HG02798 (cell line): ENCODE data around the gene KCNQ5.
A peak's percentile ranks its signal among the peaks of the same experiment; 100 is the strongest.
"Not testable (repeated sequence)": the region's sequence is repeated elsewhere in the genome, so short reads cannot be mapped to it uniquely, and the experiment has no call there.

Source experiments
- ATAC-seq: cut with Tn5 transposase; IDR thresholded peaks from one replicate; pipeline ENCODE4 v1.9.1; 2021; ENCODE audit warnings: mild to moderate bottlenecking; ENCODE audit not compliant: unreplicated experiment, poor library complexity

KCNQ5 gene

DNA sequence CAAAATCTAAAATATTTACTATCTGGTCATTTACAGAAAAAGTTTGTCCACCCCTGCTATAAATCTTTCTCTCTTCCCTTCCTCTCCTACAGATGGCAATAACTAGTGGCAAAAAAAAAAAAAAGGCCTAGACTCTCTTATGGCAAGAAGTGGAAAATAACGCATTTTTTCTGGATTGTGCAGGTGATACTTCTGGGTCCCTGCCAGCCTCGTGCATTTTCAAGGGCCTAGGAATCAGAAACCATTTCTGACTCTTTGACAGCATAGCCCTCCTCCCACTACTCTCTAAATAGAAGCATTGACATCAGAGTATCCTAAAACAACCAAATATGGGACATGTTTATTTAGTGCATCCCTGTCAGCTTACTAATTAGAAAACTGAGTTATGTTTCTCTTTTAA is 352.4 kb downstream of the KCNQ5 start:
- ATAC-seq: no peak

DNA sequence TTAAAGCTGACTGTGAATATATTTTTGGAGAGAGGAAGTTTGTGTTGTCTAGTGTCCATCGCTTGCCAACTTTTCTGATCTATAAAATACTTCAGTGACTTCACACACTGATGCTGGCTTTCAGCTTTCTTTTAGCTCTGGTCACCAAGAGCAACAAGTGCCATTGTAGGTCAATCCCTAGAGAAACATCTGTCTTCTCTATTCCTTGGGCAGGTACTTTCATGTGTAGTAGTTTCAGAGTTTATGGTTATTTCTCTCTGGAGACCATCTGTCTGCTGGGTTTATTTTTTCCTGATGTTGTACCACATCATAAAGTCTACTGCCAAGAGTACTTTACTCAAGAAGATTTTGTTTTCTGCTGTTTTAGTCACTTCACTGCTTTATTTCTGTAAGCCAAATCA is 353.5 kb downstream of the KCNQ5 start:
- ATAC-seq: peak; percentile 42

DNA sequence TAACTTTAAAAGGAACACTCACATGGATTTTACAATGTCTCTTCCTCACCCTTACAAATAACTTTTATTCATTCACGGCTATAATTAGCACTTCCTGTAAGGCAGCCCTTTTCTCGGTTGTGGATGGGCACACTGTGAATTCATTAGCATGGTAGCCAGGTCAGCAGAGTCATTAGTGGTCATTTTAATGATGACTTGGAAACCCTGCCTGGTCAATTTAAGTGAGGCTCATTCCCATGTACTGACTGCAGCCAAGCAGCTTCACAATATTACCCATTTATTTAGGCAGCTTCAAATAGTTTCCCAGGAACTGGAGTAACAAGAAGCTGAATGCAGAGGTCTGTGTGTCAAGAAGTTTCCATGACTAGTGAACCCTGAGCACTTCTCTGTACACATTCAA is 354.6 kb downstream of the KCNQ5 start:
- ATAC-seq: no peak

DNA sequence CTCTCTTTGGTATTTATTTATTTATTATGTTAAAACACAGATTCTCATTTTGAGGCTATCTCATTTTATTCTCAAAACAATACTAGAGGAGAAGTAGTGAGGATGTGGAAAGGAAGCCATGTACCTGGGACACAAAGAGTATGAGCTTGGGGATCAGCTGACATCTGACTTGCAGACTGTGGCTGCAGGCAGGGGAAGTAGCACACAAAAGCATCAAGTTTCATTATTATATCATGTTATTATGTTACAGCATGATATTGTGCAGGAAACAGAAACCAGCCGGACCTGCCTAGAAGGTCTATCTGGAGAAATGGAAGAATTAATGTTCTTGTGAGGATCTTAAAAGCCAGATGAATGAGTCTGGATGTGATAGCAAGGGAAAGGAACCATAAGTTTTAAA is 355.2 kb downstream of the KCNQ5 start:
- ATAC-seq: no peak

DNA sequence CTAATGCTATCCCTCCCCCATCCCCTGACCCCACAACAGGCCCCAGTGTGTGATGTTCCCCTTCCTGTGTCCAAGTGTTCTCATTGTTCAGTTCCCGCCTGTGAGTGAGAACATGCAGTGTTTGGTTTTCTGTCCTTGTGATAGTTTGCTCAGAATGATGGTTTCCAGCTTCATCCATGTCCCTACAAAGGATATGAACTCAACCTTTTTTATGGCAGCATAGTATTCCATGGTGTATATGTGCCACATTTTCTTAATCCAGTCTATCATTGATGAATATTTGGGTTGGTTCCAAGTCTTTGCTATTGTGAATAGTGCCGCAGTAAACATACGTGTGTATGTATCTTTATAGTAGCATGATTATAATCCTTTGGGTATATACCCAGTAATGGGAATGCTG is 356.9 kb downstream of the KCNQ5 start:
- ATAC-seq: not testable (repeated sequence)

DNA sequence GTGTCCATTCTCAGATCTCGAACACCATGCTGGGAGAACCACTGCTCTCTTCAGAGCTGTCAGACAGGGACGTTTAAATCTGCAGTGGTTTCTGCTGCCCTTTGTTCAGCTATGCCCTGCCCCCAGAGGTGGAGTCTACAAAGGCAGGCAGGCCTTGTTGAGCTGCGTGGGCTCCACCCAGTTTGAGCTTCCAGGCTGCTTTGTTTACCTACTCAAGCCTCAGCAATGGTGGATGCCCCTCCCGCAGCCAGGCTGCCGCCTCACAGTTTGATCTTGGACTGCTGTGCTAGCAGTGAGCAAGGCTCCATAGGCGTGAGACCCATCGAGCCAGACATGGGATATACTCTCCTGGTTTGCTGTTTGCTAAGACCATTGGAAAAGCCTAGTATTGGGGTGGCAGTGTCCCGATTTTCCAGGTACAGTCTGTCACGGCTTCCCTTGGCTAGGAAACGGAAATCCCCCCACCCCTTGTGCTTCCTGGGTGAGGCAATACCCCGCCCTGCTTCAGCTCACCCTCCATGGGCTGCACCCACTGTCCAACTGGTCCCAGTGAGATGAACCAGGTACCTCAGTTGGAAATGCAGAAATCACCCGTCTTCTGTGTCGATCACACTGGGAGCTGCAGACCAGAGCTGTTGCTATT is 362.4 kb downstream of the KCNQ5 start:
- not testable (repeated sequence) for ATAC-seq

DNA sequence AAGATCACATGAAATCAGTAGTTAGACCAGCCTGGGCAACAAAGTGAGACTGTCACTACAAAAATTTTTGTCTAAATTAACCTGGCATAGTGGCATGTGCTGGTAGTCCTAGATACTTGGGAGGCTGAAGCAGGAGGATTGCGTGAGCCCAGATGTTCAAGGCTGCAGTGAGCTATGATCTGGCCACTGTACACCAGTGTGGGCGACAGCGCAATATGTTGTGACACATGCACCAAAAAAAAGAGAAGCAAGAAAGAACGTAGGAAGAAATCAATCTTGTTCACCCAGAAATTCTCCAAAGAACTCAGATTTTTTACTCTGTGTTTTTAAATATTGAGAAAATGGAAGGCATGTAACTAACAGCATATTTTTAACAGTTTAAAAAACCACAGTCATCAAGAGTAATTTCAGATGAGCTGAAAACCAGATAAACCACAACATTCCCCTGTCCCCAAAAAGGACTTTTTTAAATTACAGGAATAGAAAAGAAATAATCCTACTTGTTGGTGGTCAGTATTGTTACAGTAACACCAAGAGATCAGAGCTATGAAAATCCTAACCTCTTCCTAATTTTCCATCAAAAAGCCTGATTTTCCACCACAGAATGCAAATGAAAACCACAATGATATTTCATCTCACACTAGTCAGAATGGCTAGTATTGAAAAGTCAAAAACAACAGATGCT is 363.3 kb downstream of the KCNQ5 start:
- ATAC-seq: no peak

DNA sequence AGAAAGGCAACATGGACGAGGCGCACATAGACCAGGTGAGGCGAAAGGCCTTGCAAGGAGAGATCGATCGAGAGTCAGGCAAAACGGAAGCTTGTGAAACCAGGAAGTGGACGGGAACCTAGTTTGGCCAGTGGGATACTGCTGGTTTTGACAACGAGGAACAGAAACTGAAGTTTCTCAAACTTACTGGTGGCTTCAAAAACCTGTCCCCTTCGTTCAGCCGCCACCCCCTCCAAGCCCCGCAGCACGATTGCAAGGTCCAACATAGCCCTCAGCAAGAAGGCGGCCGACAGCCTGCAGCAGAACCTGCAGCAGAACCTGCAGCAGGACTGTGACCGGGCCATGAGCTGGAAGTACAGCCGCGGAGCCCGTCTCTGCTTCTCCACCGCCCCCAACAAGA is 365.4 kb downstream of the KCNQ5 start:
- ATAC-seq: no peak

DNA sequence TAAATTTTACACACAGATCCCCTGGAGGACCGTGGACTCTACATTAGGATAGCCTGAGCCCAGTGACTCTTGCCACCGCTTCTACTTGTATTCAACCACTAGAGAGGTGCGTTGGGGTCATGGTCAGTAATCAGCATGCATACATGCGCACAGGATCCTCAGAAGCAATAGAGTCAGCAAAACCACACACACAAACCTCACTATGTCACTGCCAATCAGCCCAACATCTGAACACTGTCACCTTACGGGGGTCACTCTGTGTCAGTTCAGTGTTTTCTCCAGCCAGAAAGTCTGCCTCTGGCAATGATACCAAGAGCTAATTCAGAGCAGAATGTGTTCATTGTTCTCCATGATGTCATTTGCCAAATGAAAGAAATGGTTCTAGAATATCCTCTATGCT is 378.1 kb downstream of the KCNQ5 start:
- no peak for ATAC-seq

DNA sequence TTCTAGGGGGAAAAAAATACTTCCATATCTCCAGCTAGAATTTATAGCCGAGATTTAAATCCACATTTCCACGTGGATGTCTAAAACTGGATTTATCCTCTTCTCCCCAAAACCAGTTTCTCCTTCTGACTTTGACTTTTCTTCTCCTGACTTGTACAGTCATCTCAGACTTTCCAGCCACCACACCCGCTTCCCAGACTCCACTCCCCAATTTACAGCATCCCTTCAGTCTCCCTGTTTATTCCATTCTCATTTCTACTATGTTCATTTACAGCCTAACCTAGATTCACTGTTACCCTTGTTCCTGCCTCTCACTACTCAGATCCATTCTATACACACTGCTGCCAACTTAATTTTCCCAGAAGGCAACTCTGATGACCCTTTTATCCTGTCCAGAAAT is 378.6 kb downstream of the KCNQ5 start:
- ATAC-seq: no peak

DNA sequence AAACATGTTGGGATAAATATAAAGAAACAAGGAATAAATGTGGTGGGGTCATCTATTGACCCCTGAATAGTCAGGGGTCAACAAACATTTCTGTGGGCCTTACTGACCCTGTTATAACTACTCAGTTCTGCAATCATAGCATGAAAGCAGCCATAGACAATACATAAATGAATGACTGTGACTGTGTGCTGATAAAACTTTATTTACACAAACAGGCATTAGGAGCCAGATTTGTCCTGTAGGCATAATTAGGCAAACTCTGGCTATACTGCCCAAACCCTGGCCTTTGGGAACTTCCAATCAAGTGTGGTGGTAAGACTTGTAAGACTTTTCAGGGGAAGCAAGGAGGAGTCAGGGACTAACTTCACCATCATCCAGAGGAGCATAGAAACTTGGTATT is 380.7 kb downstream of the KCNQ5 start:
- ATAC-seq: no peak

DNA sequence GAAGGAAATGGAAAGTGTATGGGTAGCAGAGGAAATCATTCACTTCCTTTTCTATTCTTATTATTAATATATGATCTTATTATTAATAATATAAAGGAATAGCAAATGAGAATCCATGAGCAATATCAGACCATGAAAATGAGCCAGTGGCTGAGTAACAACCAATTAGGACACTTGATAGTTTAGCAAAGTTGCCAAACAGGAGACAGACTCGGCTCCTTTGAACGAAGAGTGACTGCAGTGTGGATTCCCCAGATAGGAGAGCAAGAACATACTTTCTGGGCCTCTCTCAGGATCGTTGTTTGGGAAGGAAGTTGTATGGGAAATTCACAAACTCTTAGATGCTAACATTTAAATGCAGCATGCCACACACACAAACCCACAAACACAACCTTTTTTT is 381.4 kb downstream of the KCNQ5 start:
- no peak for ATAC-seq

DNA sequence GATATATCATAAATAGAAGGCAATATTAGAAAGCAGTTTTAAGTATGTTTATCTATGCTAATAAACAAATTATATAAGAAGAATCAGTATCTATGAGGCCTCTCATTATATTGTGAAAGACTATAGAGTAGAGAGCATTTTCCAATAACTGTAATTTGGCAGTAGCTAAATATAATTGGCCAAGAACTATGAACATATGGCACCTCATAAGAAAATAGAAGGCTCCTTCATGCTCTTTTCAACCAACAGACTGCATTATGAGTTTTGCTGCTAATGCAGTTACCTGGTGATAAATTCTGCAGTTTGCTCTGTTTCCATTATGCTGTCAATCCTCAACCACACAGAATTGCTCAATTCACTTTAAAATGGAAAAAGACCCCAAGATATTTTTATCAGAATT is 382.4 kb downstream of the KCNQ5 start:
- ATAC-seq: no peak

DNA sequence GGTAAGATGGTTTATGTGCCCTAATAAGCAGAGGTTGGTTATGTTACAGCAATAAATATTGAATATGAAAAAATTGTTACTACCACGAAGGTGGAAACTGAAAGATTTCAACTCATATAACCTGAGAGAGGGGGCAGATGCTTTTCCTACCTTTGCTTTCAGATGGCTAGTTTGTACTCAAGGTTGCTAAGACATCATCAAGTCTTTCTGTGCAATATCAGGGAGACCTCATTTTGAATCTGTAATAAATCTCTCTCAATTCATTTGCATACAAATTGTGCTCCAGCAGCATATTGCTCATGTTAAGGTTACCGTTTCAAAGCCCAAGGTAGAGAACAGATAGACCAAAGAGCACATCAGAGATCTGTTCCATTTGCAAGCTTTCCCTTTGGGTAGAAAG is 383.0 kb downstream of the KCNQ5 start:
- no peak for ATAC-seq

DNA sequence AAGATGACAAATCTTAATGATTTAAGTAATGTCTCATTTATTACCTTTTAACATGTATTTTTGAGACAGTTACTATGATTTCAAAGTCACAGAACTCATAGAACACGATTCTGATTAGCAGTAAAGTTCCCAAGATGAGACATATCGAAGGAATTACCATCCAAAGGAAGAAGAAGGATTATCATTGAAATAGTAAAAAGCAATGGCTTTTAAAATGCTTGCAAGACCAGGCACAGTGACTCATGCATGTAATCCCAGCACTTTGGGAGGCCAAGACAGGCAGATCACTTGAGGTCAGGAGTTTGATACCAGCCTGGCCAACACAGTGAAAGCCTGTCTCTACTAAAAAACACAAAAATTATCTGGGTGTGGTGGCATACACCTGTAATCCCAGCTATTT is 384.3 kb downstream of the KCNQ5 start:
- no peak for ATAC-seq

DNA sequence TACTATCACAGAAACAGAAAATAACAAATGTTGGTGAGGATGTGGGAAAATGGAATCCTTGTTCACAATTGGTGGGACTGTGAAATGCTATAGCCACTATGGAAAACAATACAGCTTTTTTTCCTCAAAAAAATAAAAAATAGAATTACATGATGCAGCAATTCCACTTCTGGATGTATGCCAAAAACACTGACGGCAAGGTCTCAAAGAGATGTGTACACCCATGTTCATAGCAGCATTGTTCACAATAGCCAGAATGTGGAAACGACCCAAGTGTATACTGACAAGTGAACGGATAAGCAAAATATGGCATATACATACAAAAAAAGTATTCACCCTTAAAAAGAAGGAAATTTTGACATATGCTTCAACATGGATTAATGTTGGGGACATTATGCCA is 390.1 kb downstream of the KCNQ5 start:
- ATAC-seq: no peak

DNA sequence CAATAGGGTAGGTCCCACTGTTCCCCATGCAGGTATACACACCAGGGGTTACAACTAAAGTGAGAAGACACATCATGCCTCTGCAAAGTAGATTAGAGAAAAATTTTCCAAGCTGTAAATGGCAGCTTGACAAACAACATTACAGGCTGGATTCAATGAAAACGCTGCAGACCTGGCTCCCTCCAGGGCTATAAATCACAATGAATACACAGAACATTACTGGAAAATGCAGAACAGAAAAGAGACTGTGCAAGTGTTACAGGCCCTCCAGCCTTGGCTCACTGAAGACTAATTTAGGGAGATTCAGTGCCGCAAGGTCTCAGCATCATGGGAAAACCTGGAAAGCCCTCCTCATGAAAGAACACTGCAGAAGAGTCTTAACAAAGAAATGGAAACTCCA is 395.6 kb downstream of the KCNQ5 start:
- ATAC-seq: no peak

DNA sequence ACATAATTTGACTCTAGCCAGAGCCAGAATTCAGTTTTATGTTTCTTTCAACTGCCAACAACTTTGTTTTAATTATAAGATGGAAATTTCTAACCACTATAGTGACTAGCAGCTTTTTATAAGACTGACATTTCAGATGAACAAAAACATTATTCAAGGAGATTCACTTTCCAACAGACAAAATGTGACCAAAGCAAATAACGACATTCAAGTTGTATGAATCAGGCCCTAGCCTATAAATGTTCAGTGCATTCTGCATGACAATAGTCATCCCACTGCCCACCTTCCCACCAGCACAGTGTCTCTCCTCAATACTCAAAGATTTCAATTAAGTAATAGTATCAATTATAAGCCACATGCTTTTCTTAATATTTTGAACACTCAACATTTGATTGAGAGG is 402.7 kb downstream of the KCNQ5 start:
- ATAC-seq: no peak

DNA sequence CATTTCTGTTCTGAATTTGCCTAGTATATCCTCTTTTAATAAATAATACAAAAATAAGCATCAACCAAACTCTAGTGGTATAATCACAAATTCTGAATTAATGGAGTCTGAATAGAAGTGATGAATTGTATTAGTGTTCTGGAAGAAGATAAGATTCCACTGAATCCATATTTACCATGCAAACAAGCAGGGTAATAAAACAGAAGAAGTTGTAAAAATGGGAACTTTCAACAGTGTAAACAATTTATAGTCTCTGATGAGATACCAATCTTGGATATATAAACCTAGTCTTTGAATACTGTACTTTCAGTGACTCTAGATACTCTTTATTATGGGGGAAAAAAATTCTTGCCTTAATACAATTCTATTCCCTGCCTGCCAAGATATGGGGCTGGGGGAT is 405.8 kb downstream of the KCNQ5 start:
- no peak for ATAC-seq

DNA sequence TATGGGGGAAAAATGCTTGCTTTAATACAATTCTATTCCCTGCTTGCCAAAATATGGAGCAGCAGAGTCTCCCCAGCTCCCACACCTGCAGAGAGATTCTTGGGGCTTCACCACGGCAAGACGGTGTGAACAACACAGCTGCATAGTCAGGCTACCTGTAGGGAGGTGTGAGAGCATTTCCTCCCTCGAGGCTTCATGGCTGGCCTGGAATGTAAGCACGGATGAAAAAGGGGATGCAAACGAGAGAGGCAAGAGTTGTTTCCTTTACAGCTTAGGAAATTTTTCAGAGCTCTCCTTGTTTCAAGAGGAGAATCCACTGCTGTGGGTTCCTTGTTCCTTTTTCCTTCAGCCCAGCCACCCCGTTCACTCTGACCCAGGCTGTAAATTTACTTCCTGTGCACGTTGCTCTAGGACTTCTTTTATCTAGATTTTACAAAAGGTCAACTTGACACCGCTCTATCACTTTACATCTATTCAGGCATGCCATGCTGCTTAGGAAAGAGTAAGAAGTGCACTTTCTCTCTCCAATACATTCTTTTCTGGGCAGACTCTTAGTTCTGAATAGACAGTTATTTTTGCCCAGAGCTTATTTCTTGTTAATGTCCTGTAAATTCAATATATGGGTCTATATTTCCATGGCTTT is 406.4 kb downstream of the KCNQ5 start:
- no peak for ATAC-seq

DNA sequence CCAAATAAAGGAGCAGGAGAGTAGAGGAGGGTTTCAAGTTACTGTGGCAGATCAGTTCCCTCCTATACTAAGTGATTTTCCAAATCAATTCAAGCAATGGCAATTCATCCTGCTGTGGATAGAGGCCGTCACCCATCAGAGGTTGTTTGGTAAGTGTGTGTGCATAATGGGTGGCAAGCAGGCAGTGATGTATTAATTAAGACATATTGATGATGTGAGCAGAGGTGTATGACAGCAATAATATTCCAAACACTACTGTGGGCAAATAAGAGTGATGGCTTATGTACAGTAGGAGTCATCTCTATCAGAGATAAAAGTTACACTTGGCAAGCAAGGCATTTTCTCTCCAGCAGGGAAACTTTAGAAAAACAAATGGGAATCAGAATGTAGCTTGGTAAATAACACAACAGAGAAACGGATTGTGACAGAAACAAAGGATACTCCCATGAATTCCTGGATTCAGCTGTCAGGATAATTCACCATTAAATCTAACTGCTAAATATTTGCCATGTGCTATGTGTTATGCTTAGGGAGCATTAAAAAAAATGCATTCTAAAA is 407.1 kb downstream of the KCNQ5 start:
- ATAC-seq: no peak

DNA sequence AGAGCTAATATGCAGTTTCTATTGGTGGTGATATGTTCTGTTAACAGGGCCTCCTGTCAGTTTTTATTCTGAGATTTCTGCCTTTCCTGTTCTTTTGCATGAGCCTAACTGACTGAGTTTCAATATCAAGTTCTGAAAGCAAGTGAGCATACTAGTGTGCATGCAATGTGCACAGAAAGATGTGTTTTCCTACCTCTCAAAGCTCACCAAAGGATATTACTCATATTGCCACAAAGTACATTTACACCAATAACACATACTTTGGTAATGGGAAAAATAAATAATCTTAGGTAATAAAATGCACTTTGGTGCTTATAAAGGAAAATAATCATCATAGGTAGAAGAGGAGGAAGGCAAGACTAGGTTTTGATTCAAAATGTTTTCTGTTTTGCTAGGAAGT is 408.4 kb downstream of the KCNQ5 start:
- peak; percentile 75 for ATAC-seq
